ENCODE data around the gene VAMP8. TPM values are rescaled to one million over a fixed set of nuclear protein-coding genes. Genes with fewer than 3 reads are reported as not detected.

VAMP8 gene
- total RNA-seq, 1 experiment from 2014 or later, result not detected

GRCh38 chr2:85561280-85562212, 15.8 kb upstream of the VAMP8 start, which contains the start of gene GGCX:
TSS of gene GGCX (minus strand) at chr2:85561493. CDS start at chr2:85561428, 65 bp downstream.
- POLR2A ChIA-PET (ENCODE audit: low non-redundant PET), result interaction anchor here (0.6 to 0.8 kb wide), 5 partner anchors 13 to 223 kb away, joined by 3 to 7 read pairs (median 4); no protein-coding TSS in a partner anchor
- intact Hi-C loops (cut with micrococcal nuclease; ENCODE audit: unreplicated experiment), result no loop called here

GRCh38 chr2:85564144-85564563, 13.2 kb upstream of the VAMP8 start:
- H3K27ac ChIP-seq (ENCODE audit: low read depth, low read length, poor library complexity, severe bottlenecking), result no peak overlapping the region
- DNase-seq (ENCODE audit: low spot score), result no peak
- no peak overlapping the region for H3K4me3 ChIP-seq (ENCODE audit: low read depth, low read length, poor library complexity, severe bottlenecking)
- H3K36me3 ChIP-seq (ENCODE audit: insufficient read depth, low read length, poor library complexity, severe bottlenecking), result no peaks in the 10 kb centered on the region
- ChIA-PET POLR2A (ENCODE audit: low non-redundant PET) (no interaction called here), CTCF (no interaction called here)
- no peaks in the 10 kb centered on the region for H3K27me3 ChIP-seq (replicated peaks; ENCODE audit: insufficient read depth, low read depth, low read length, poor library complexity)
- H3K4me1 ChIP-seq (ENCODE audit: insufficient read depth, low read length, poor library complexity, severe bottlenecking), result peaks cover 15% of the 10 kb centered on the region
- TF ChIP-seq CTCF (conservative IDR thresholded peaks at IDR 0.05; ENCODE audit: low read depth, low read length), result no peak
- no peak for TF ChIP-seq EZH2 (IDR thresholded peaks at IDR 0.05; ENCODE audit: borderline replicate concordance, low read depth, low read length, poor library complexity, severe bottlenecking)
- BruUV-seq (replicated peaks), result no TSS peak
- no peaks in the 10 kb centered on the region for H3K9me3 ChIP-seq (ENCODE audit: low read depth, low read length, poor library complexity, severe bottlenecking)
- intact Hi-C loops (cut with micrococcal nuclease; ENCODE audit: unreplicated experiment), result no loop called here

More at GRCh38 chr2:85561280-85562212, 15.8 kb upstream of the VAMP8 start, which contains the start of gene GGCX:
- H3K27ac ChIP-seq (ENCODE audit: low read depth, low read length, poor library complexity, severe bottlenecking), result peak within 1 kb of the TSS; percentile 79
- H3K36me3 ChIP-seq (ENCODE audit: insufficient read depth, low read length, poor library complexity, severe bottlenecking), result peaks cover 11% of the 10 kb centered on the region
- H3K4me1 ChIP-seq (ENCODE audit: insufficient read depth, low read length, poor library complexity, severe bottlenecking), result peaks cover 15% of the 10 kb centered on the region
- peak; percentile 98 for DNase-seq (ENCODE audit: low spot score)
- H3K27me3 ChIP-seq (replicated peaks; ENCODE audit: insufficient read depth, low read depth, low read length, poor library complexity), result no peaks in the 10 kb centered on the region
- TF ChIP-seq CTCF (conservative IDR thresholded peaks at IDR 0.05; ENCODE audit: low read depth, low read length) (no peak), EZH2 (IDR thresholded peaks at IDR 0.05; ENCODE audit: borderline replicate concordance, low read depth, low read length, poor library complexity, severe bottlenecking) (no peak)
- peak within 1 kb of the TSS; percentile 63 for H3K4me3 ChIP-seq (ENCODE audit: low read depth, low read length, poor library complexity, severe bottlenecking)
- BruUV-seq (replicated peaks), result TSS peak; percentile 93
- CTCF ChIA-PET, result interaction anchor here (0.6 to 2.0 kb wide), 2 partner anchors 9 to 812 kb away, joined by 3 to 10 read pairs; no protein-coding TSS in a partner anchor
- H3K9me3 ChIP-seq (ENCODE audit: low read depth, low read length, poor library complexity, severe bottlenecking), result no peaks in the 10 kb centered on the region

GRCh38 chr2:85566265-85566664, 11.1 kb upstream of the VAMP8 start:
- H3K9me3 ChIP-seq (ENCODE audit: low read depth, low read length, poor library complexity, severe bottlenecking), result no peaks in the 10 kb centered on the region
- intact Hi-C loops (cut with micrococcal nuclease; ENCODE audit: unreplicated experiment), result no loop called here
- H3K27ac ChIP-seq (ENCODE audit: low read depth, low read length, poor library complexity, severe bottlenecking), result no peak overlapping the region
- H3K27me3 ChIP-seq (replicated peaks; ENCODE audit: insufficient read depth, low read depth, low read length, poor library complexity), result no peaks in the 10 kb centered on the region
- no TSS peak for BruUV-seq (replicated peaks)
- no peaks in the 10 kb centered on the region for H3K36me3 ChIP-seq (ENCODE audit: insufficient read depth, low read length, poor library complexity, severe bottlenecking)
- peaks cover 7% of the 10 kb centered on the region for H3K4me1 ChIP-seq (ENCODE audit: insufficient read depth, low read length, poor library complexity, severe bottlenecking)
- ChIA-PET CTCF (no interaction called here), POLR2A (ENCODE audit: low non-redundant PET) (no interaction called here)
- no peak for DNase-seq (ENCODE audit: low spot score)
- no peak overlapping the region for H3K4me3 ChIP-seq (ENCODE audit: low read depth, low read length, poor library complexity, severe bottlenecking)
- TF ChIP-seq CTCF (conservative IDR thresholded peaks at IDR 0.05; ENCODE audit: low read depth, low read length), result no peak
- TF ChIP-seq EZH2 (IDR thresholded peaks at IDR 0.05; ENCODE audit: borderline replicate concordance, low read depth, low read length, poor library complexity, severe bottlenecking), result no peak
